ENCODE results near the gene LCN6. TPM values are rescaled to one million over a fixed set of nuclear protein-coding genes. Genes with fewer than 3 reads are reported as not detected.

The LCN6 gene
- total RNA-seq, 1 experiment from 2014 or later = not detected

GRCh38 chr9:136757751-136758140, 9.4 kb upstream of the LCN6 start:
- Mint-ChIP-seq H3K9me3 (peaks cover 9 to 11% of the 10 kb centered on the region in 2 experiments; a peak in 4 of 5 replicates), H3K4me1 (peaks cover 9 to 20% of the 10 kb centered on the region in 2 experiments; a peak in 3 of 4 replicates), H3K27me3 (ENCODE audit: low read depth) (peaks cover 5% of the 10 kb centered on the region), H3K27ac (no peak overlapping the region), H3K4me3 (no peak overlapping the region), H3K36me3 (ENCODE audit: insufficient read depth in 1 of 3, low read depth in 3 of 3) (peaks cover 2 to 9% (median 2%) of the 10 kb centered on the region in 3 experiments; a peak in 4 of 7 replicates)
- Histone ChIP-seq H3K23ac (ENCODE audit: insufficient read length, low read depth, low read length) (no peak overlapping the region), H3K9me3 (ENCODE audit: control insufficient read depth, low read depth, low read length) (no peaks in the 10 kb centered on the region), H2BK120ac (ENCODE audit: low read depth, low read length, poor library complexity, severe bottlenecking) (no peak overlapping the region), H3K23me2 (ENCODE audit: insufficient read length, low read depth, low read length, poor library complexity, severe bottlenecking) (no peaks in the 10 kb centered on the region), H3K18ac (ENCODE audit: insufficient read length, low read depth, low read length) (no peak overlapping the region), H2BK15ac (ENCODE audit: low read depth, low read length) (no peak overlapping the region), H3T11ph (ENCODE audit: low read length) (no peak overlapping the region), H3K4ac (ENCODE audit: low read depth, low read length) (no peak overlapping the region), H3K27ac (ENCODE audit: insufficient read length, low read depth, low read length) (no peak overlapping the region), H3K79me1 (ENCODE audit: insufficient read depth, low read depth, low read length, poor library complexity, severe bottlenecking) (no peaks in the 10 kb centered on the region), H4K5ac (ENCODE audit: insufficient read length, low read depth, low read length) (no peak overlapping the region), H4K8ac (replicated peaks; ENCODE audit: insufficient read length, low read depth, low read length) (no peak overlapping the region), H3K14ac (ENCODE audit: insufficient read depth, low read length) (no peak overlapping the region; the same call in 1 of the 2 replicates), H3K27me3 (ENCODE audit: insufficient read depth, low read length) (no peaks in the 10 kb centered on the region), H3K9ac (ENCODE audit: extremely low read depth, insufficient read length, low read length) (no peak overlapping the region), H2AFZ (ENCODE audit: low read length) (no peak overlapping the region), H2BK5ac (ENCODE audit: insufficient read length, low read length) (no peak overlapping the region), H4K91ac (ENCODE audit: insufficient read length, low read depth, low read length) (no peak overlapping the region), H2AK5ac (ENCODE audit: insufficient read length, low read length) (no peak overlapping the region), H2BK12ac (ENCODE audit: insufficient read length, low read depth, low read length) (no peak overlapping the region), H3K79me2 (ENCODE audit: insufficient read depth, low read length) (no peaks in the 10 kb centered on the region), H3K4me1 (ENCODE audit: insufficient read depth, low read length) (no peaks in the 10 kb centered on the region), H2BK20ac (ENCODE audit: low read depth, low read length, poor library complexity, severe bottlenecking) (no peak overlapping the region), H4K20me1 (ENCODE audit: control insufficient read depth, insufficient read depth, insufficient read length) (no peaks in the 10 kb centered on the region), H3K56ac (ENCODE audit: insufficient read length, low read depth, low read length) (no peak overlapping the region), H3K4me2 (ENCODE audit: insufficient read depth, insufficient read length, low read length) (no peak overlapping the region)
- TF ChIP-seq CTCF (conservative IDR thresholded peaks at IDR 0.05) = no peak
- WGBS (ENCODE audit: extremely low coverage, insufficient read length, low lambda C conversion rate) = no CpG with 5 or more reads among the region's 20 CpGs
- no peak for DNase-seq
